Measurements from ENCODE around the gene ZFP92.

ZFP92 gene

GRCh38 chrX:153440556-153441135 lies 29.4 kb downstream of the ZFP92 start:
- no peak for DNase-seq

- DNase-seq, result no peak
Measured at GRCh38 chrX:153441296-153441695, 30.0 kb downstream of the ZFP92 start.

- DNase-seq, result no peak
Measured at GRCh38 chrX:153441981-153442380, 30.7 kb downstream of the ZFP92 start.

GRCh38 chrX:153442463-153442862 lies 31.2 kb downstream of the ZFP92 start:
- DNase-seq, result no peak

- DNase-seq, result no peak
Measured at GRCh38 chrX:153443476-153444332, 32.4 kb downstream of the ZFP92 start.

GRCh38 chrX:153444333-153445011 lies 33.2 kb downstream of the ZFP92 start:
- DNase-seq, result no peak

GRCh38 chrX:153445106-153445855 lies 34.0 kb downstream of the ZFP92 start:
- no peak for DNase-seq

- DNase-seq, result no peak
Measured at GRCh38 chrX:153445856-153446635, 34.8 kb downstream of the ZFP92 start, which contains the start of gene TREX2. Gene TREX2, minus strand, starts transcription at chrX:153446056. Its CDS starts 626 bp downstream, at chrX:153445430.

GRCh38 chrX:153446636-153446936 lies 35.3 kb downstream of the ZFP92 start:
- no peak for DNase-seq

- no peak for DNase-seq
Measured at GRCh38 chrX:153446950-153447580, 35.8 kb downstream of the ZFP92 start.

GRCh38 chrX:153447581-153447960 lies 36.3 kb downstream of the ZFP92 start:
- no peak for DNase-seq

GRCh38 chrX:153448556-153449367 lies 37.5 kb downstream of the ZFP92 start:
- no peak for DNase-seq

- no peak for DNase-seq
Measured at GRCh38 chrX:153449368-153450113, 38.3 kb downstream of the ZFP92 start.

- DNase-seq, result no peak
Measured at GRCh38 chrX:153450114-153450948, 39.1 kb downstream of the ZFP92 start.

GRCh38 chrX:153450949-153451277 lies 39.6 kb downstream of the ZFP92 start:
- no peak for DNase-seq

GRCh38 chrX:153454901-153455550 lies 43.8 kb downstream of the ZFP92 start:
- no peak for DNase-seq

- no peak for DNase-seq
Measured at GRCh38 chrX:153455571-153455970, 44.3 kb downstream of the ZFP92 start.

GRCh38 chrX:153456161-153456560 lies 44.9 kb downstream of the ZFP92 start:
- no peak for DNase-seq

- no peak for DNase-seq
Measured at GRCh38 chrX:153456704-153457103, 45.4 kb downstream of the ZFP92 start.

All from fibroblast of skin of abdomen (primary cell).